ENCODE measurements around the gene SKAP2.

Gene SKAP2

GRCh38 chr7:26690135-26690805 lies 174.1 kb downstream of the SKAP2 start:
- DNase-seq (ENCODE audit: low spot score) = no peak
- in situ Hi-C loops (cut with MboI; ENCODE audit: low sequenced_read_pairs, unreplicated experiment) = no loop called here
- no peak for TF ChIP-seq CTCF (IDR thresholded peaks at IDR 0.05; ENCODE audit: borderline replicate concordance, control extremely low read depth, extremely low read depth, insufficient read depth, missing control alignments)

- peak; percentile 11 for DNase-seq (ENCODE audit: low spot score)
- no peak for TF ChIP-seq CTCF (IDR thresholded peaks at IDR 0.05; ENCODE audit: borderline replicate concordance, control extremely low read depth, extremely low read depth, insufficient read depth, missing control alignments)
- in situ Hi-C loops (cut with MboI; ENCODE audit: low sequenced_read_pairs, unreplicated experiment) = no loop called here
Measured at GRCh38 chr7:26688936-26689506, 175.4 kb downstream of the SKAP2 start.

- no peak for TF ChIP-seq CTCF (IDR thresholded peaks at IDR 0.05; ENCODE audit: borderline replicate concordance, control extremely low read depth, extremely low read depth, insufficient read depth, missing control alignments)
- DNase-seq (ENCODE audit: low spot score) = no peak
- in situ Hi-C loops (cut with MboI; ENCODE audit: low sequenced_read_pairs, unreplicated experiment) = no loop called here
Measured at GRCh38 chr7:26688388-26688787, 176.0 kb downstream of the SKAP2 start.

GRCh38 chr7:26687032-26687431 lies 177.4 kb downstream of the SKAP2 start:
- TF ChIP-seq CTCF (IDR thresholded peaks at IDR 0.05; ENCODE audit: borderline replicate concordance, control extremely low read depth, extremely low read depth, insufficient read depth, missing control alignments) = no peak
- no peak for DNase-seq (ENCODE audit: low spot score)
- in situ Hi-C loops (cut with MboI; ENCODE audit: low sequenced_read_pairs, unreplicated experiment) = no loop called here

- DNase-seq (ENCODE audit: low spot score) = no peak
- TF ChIP-seq CTCF (IDR thresholded peaks at IDR 0.05; ENCODE audit: borderline replicate concordance, control extremely low read depth, extremely low read depth, insufficient read depth, missing control alignments) = peak; percentile 25
- in situ Hi-C loops (cut with MboI; ENCODE audit: low sequenced_read_pairs, unreplicated experiment) = no loop called here
Measured at GRCh38 chr7:26686448-26686981, 177.9 kb downstream of the SKAP2 start.

GRCh38 chr7:26685606-26686005 lies 178.8 kb downstream of the SKAP2 start:
- in situ Hi-C loops (cut with MboI; ENCODE audit: low sequenced_read_pairs, unreplicated experiment) = no loop called here
- DNase-seq (ENCODE audit: low spot score) = no peak

More at GRCh38 chr7:26685606-26686005, 178.8 kb downstream of the SKAP2 start:
- TF ChIP-seq CTCF (IDR thresholded peaks at IDR 0.05; ENCODE audit: borderline replicate concordance, control extremely low read depth, extremely low read depth, insufficient read depth, missing control alignments) = no peak

Measured in GM13976 (cell line).